ENCODE results near the gene EAPP.
"Not testable (repeated sequence)": the region's sequence is repeated elsewhere in the genome, so short reads cannot be mapped to it uniquely, and the experiment has no call there.

EAPP gene

GRCh38 chr14:34507459-34507858 lies 32.0 kb downstream of the EAPP start:
- no peaks in the 10 kb centered on the region for H3K36me3 ChIP-seq (ENCODE audit: control insufficient read depth, insufficient read depth, low read length)
- H3K27me3 ChIP-seq (replicated peaks; ENCODE audit: control insufficient read depth, insufficient read depth, low read length), result no peaks in the 10 kb centered on the region
- no peak for TF ChIP-seq CTCF (IDR thresholded peaks at IDR 0.05; ENCODE audit: insufficient read depth, low read length, poor library complexity, severe bottlenecking)
- H3K4me3 ChIP-seq (replicated peaks; ENCODE audit: low read depth, low read length), result no peak overlapping the region
- DNase-seq (ENCODE audit: extremely low read depth, insufficient read length), result no peak

- not testable (repeated sequence) for H3K36me3 ChIP-seq (ENCODE audit: control insufficient read depth, insufficient read depth, low read length); H3K27me3 ChIP-seq (replicated peaks; ENCODE audit: control insufficient read depth, insufficient read depth, low read length); H3K4me3 ChIP-seq (replicated peaks; ENCODE audit: low read depth, low read length); DNase-seq (ENCODE audit: extremely low read depth, insufficient read length)
Observed at GRCh38 chr14:34505124-34505491, 34.4 kb downstream of the EAPP start.

DNA sequence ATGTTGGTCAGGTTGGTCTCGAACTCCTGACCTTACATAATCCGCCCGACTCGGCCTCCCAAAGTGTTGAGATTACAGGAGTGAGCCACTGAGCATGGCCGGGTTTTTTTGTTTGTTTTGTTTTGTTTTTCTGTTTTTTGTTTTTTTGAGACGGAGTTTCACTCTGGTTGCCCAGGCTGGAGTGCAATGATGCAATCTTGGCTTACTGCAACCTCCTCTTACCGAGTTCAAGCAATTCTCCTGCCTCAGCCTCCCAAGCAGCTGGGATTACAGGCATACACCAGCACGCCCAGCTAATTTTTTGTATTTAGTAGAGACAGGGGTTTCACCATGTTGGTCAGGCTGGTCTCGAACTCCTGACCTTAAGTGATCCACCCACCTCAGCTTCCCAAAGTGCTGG lies 35.5 kb downstream of the EAPP start:
- H3K36me3 ChIP-seq (ENCODE audit: control insufficient read depth, insufficient read depth, low read length); H3K4me3 ChIP-seq (replicated peaks; ENCODE audit: low read depth, low read length); DNase-seq (ENCODE audit: extremely low read depth, insufficient read length); H3K27me3 ChIP-seq (replicated peaks; ENCODE audit: control insufficient read depth, insufficient read depth, low read length): not testable (repeated sequence)

DNA sequence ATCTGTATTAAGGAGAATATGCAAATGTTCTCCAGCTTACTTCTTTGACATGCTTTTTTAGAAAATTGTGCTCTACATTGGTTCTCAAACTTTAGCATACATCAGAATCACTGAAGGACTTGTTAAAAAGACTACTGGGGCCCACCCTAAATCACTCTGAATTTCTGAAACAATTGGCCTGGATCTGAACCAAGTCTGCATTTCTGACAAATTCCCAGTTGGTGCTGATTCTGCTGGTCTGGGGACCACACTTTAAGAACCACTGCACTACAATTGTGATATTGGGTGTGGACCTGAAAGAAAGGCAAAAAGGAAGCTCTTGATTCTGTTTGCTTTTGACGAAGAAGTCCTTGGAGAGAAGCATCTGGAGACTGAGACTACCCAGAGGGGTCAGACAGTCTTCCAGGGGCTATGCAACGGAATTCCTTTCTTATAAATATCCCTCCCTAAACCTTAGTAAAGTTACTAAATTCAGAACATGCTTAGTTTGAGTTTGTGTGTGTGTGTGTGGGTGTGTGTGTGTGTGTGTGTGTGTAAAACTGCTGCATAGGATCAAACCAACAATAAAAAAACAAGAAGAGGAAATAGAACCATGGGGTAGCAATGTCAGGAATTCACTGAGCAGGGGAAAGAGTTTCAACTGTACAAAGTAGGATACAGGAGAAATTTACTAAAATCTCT lies 36.8 kb downstream of the EAPP start:
- H3K4me3 ChIP-seq (replicated peaks; ENCODE audit: low read depth, low read length), result no peak overlapping the region
- no peak for DNase-seq (ENCODE audit: extremely low read depth, insufficient read length)
- no peaks in the 10 kb centered on the region for H3K36me3 ChIP-seq (ENCODE audit: control insufficient read depth, insufficient read depth, low read length)
- no peak for TF ChIP-seq CTCF (IDR thresholded peaks at IDR 0.05; ENCODE audit: insufficient read depth, low read length, poor library complexity, severe bottlenecking)
- no peaks in the 10 kb centered on the region for H3K27me3 ChIP-seq (replicated peaks; ENCODE audit: control insufficient read depth, insufficient read depth, low read length)

GRCh38 chr14:34502001-34502400 lies 37.5 kb downstream of the EAPP start:
- no peak for TF ChIP-seq CTCF (IDR thresholded peaks at IDR 0.05; ENCODE audit: insufficient read depth, low read length, poor library complexity, severe bottlenecking)
- no peak overlapping the region for H3K4me3 ChIP-seq (replicated peaks; ENCODE audit: low read depth, low read length)
- no peak for DNase-seq (ENCODE audit: extremely low read depth, insufficient read length)
- no peaks in the 10 kb centered on the region for H3K27me3 ChIP-seq (replicated peaks; ENCODE audit: control insufficient read depth, insufficient read depth, low read length)
- H3K36me3 ChIP-seq (ENCODE audit: control insufficient read depth, insufficient read depth, low read length), result no peaks in the 10 kb centered on the region

DNA sequence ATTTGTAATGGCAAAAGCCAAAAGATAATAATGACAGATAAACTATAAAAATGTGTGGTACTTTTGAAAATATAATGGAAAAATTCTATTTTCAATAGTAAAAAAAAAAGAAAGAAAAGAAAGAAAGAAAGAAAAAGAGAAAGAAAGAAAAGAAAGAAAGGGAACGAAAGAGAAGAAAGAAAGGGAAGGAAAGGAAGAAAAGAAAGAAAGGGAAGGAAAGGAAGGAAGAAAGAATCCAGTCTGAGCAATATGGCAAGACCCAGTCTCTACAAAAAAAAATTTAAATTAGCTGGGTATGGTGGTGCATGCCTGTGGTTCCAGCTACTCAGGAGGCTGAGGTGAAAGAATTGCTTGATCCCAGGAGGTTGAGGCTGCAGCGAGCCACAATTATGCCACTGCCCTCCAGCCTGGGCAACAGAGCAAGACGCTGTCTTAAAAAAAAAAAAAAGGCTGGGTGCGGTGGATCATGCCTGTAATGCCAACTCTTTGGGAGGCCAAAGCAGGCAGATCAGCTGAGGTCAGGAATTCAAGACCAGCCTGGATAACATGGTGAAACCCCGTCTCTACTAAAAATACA lies 38.4 kb downstream of the EAPP start:
- no peak for TF ChIP-seq CTCF (IDR thresholded peaks at IDR 0.05; ENCODE audit: insufficient read depth, low read length, poor library complexity, severe bottlenecking)
- DNase-seq (ENCODE audit: extremely low read depth, insufficient read length), result no peak
- H3K4me3 ChIP-seq (replicated peaks; ENCODE audit: low read depth, low read length), result no peak overlapping the region
- H3K27me3 ChIP-seq (replicated peaks; ENCODE audit: control insufficient read depth, insufficient read depth, low read length), result no peaks in the 10 kb centered on the region
- no peaks in the 10 kb centered on the region for H3K36me3 ChIP-seq (ENCODE audit: control insufficient read depth, insufficient read depth, low read length)
